BJ (cell line): ENCODE results near the gene PRKCH. TPM values are rescaled to one million over a fixed set of nuclear protein-coding genes. Genes with fewer than 3 reads are reported as not detected.
"Not testable (repeated sequence)": the region's sequence is repeated elsewhere in the genome, so short reads cannot be mapped to it uniquely, and the experiment has no call there.

Experiments used
- CTCF ChIA-PET: fragments of 350-600 bp; formaldehyde crosslinking; extraction: SDS; loops from one replicate; lab custom pipeline; 2021; ENCODE audit warnings: antibody characterized with exemption, inconsistent platforms; lab: Yijun Ruan, JAX
- POLR2A ChIA-PET: fragments of 300-600 bp; sonication (Branson Sonifier 250); formaldehyde crosslinking; extraction: SDS; loops from one replicate; lab custom pipeline; 2021; ENCODE audit warnings: antibody characterized with exemption; lab: Charles Lee
- DNase-seq: peaks from one replicate; pipeline ENCODE4 v3.0.0-alpha.2; 2011; ENCODE audit warnings: low read depth
- H3K27me3 ChIP-seq: 2 replicates; pipeline ENCODE4 v1.6.0; 2011; ENCODE audit warnings: low read length; ENCODE audit not compliant: control insufficient read depth, insufficient read depth
- H3K36me3 ChIP-seq: 2 replicates; pipeline ENCODE4 v1.5.1; 2011; ENCODE audit warnings: low read length; ENCODE audit not compliant: control insufficient read depth, insufficient read depth
- H3K4me3 ChIP-seq: 2 replicates; pipeline ENCODE4 v1.5.1; 2011; ENCODE audit warnings: low read depth, mild to moderate bottlenecking, control low read depth, low read length
- CTCF ChIP-seq: IDR thresholded peaks from 2 replicates; pipeline ENCODE4 v1.5.1; 2011; ENCODE audit warnings: low read depth, mild to moderate bottlenecking, control low read depth, inconsistent platforms, low read length, moderate library complexity; ENCODE audit not compliant: insufficient read depth
- polyA plus RNA-seq: library from polyadenylated mRNA; depleted of rRNA; stranded (reverse); fragments of >200 nt; gene quantifications from 2 replicates; pipeline ENCODE4 v1.2.3, GENCODE V29; 2011

The PRKCH gene
- polyA plus RNA-seq, 1 experiment = 2.0 TPM

DNA sequence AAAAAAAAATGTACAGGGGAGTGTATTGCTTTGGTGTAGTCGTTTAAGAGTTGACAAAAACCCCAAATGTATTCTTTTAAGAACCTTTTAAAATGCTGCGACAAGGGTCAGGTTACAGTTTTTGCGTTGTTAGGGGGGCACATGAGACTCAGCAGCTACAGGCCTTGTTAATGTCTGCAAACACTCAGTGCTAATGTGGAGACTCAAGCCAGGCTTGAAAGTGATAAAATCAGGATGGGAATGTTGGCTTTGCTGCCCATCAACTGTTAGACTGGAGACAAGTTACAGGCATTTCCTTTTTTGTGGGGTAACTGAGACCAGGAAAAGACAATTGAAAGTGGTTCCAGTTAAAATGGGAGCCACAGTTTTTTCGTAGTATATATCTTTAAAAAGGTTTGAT lies 84.8 kb downstream of the PRKCH start:
- ChIA-PET POLR2A (no interaction called here), CTCF (no interaction called here)
- no peaks in the 10 kb centered on the region for H3K36me3 ChIP-seq
- H3K4me3 ChIP-seq = no peak overlapping the region
- H3K27me3 ChIP-seq = no peaks in the 10 kb centered on the region; the same call in 1 of the 2 replicates
- TF ChIP-seq CTCF = no peak
- no peak for DNase-seq

GRCh38 chr14:61406675-61407074 lies 85.3 kb downstream of the PRKCH start:
- TF ChIP-seq CTCF = no peak
- ChIA-PET POLR2A (no interaction called here), CTCF (no interaction called here)

GRCh38 chr14:61408498-61408897 lies 87.1 kb downstream of the PRKCH start:
- no peak for TF ChIP-seq CTCF
- DNase-seq = no peak
- Histone ChIP-seq H3K36me3 (no peaks in the 10 kb centered on the region), H3K4me3 (no peak overlapping the region), H3K27me3 (no peaks in the 10 kb centered on the region; the same call in 1 of the 2 replicates)
- POLR2A ChIA-PET = no interaction called here
- CTCF ChIA-PET = no interaction called here

More at GRCh38 chr14:61406675-61407074, 85.3 kb downstream of the PRKCH start:
- H3K36me3 ChIP-seq = no peaks in the 10 kb centered on the region
- H3K4me3 ChIP-seq = no peak overlapping the region
- no peak for DNase-seq
- no peaks in the 10 kb centered on the region; the same call in 1 of the 2 replicates for H3K27me3 ChIP-seq

DNA sequence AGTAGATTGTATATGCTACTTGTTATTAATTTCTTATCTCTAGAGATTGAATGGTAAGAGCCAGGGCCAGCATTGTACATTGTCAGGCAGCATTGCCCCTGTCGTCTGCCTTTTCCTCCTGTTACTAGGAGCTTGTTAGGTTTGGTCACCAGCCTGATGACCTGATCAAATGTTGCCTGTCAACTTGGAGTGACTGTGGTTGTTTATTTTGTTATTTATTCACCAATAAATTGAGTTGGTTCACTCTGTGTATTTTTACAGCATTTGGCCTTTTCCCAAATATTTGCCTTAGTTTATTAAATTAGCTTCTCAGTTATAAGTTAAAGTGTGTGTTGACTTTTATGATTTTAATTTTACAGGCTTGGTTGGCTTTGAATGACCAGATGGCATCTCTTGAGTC lies 88.4 kb downstream of the PRKCH start:
- DNase-seq = no peak
- Histone ChIP-seq H3K36me3 (no peaks in the 10 kb centered on the region), H3K4me3 (no peak overlapping the region), H3K27me3 (no peaks in the 10 kb centered on the region; the same call in 1 of the 2 replicates)
- no peak for TF ChIP-seq CTCF
- CTCF ChIA-PET = no interaction called here
- POLR2A ChIA-PET = no interaction called here

DNA sequence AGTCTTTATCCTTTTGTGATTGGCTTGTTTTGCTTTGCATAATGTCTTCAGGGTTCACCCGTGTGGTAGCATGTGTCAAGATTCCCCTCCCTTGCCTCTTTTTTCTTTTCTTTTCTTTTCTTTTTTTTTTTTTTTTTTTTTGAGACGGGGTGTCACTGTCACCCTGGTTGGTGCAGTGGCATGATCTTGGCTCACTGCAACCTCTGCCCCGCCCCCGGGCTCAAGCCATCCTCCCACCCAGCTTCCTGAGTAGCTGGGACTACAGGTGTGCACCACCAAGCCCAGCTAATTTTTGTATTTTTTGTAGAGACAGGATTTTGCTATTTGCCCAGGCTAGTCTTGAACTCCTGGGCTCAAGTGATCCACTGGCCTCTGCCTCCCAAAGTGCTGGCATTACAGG lies 94.6 kb downstream of the PRKCH start:
- H3K36me3 ChIP-seq, POLR2A ChIA-PET, H3K27me3 ChIP-seq, DNase-seq, H3K4me3 ChIP-seq, CTCF ChIA-PET: not testable (repeated sequence)

- CTCF ChIA-PET = no interaction called here
- Histone ChIP-seq H3K27me3 (no peaks in the 10 kb centered on the region), H3K4me3 (no peak overlapping the region), H3K36me3 (no peaks in the 10 kb centered on the region)
- no peak for DNase-seq
- TF ChIP-seq CTCF = no peak
- POLR2A ChIA-PET = no interaction called here
These were observed 95.2 kb downstream of the PRKCH start for GRCh38 chr14:61416591-61416990.
